Neuronal stem cell (in vitro differentiated cells): Measurements from ENCODE around the gene PDE4B.
"Not testable (repeated sequence)": the region's sequence is repeated elsewhere in the genome, so short reads cannot be mapped to it uniquely, and the experiment has no call there.

Experiments
- DNase-seq: peaks from one replicate; pipeline ENCODE4 v3.0.0-alpha.2; 2013; ENCODE audit warnings: low spot score
- H2AFZ ChIP-seq: one replicate; pipeline ENCODE4 v1.6.1; 2013; ENCODE audit warnings: mild to moderate bottlenecking, low read length, inconsistent platforms
- H2AK5ac ChIP-seq: 2 replicates; pipeline ENCODE4 v1.6.1; 2013; ENCODE audit warnings: low read depth, mild to moderate bottlenecking, inconsistent platforms, low read length, moderate library complexity, mixed read lengths
- H2BK120ac ChIP-seq: 2 replicates; pipeline ENCODE4 v1.6.1; 2013; ENCODE audit warnings: low read depth, mild to moderate bottlenecking, inconsistent platforms, low read length, moderate library complexity, mixed read lengths
- H2BK12ac ChIP-seq: one replicate; pipeline ENCODE4 v1.6.1; 2013; ENCODE audit warnings: low read length, inconsistent platforms
- H2BK15ac ChIP-seq: 2 replicates; pipeline ENCODE4 v1.6.1; 2013; ENCODE audit warnings: mild to moderate bottlenecking, low read length, inconsistent platforms, mixed read lengths
- H2BK5ac ChIP-seq: one replicate; pipeline ENCODE4 v1.6.1; 2013; ENCODE audit warnings: inconsistent platforms, mild to moderate bottlenecking, low read length, moderate library complexity
- H3K14ac ChIP-seq: one replicate; pipeline ENCODE4 v1.6.1; 2013; ENCODE audit warnings: low read length, inconsistent platforms
- H3K18ac ChIP-seq: 2 replicates; pipeline ENCODE4 v1.6.1; 2013; ENCODE audit warnings: low read length, inconsistent platforms
- H3K23ac ChIP-seq: 2 replicates; pipeline ENCODE4 v1.6.1; 2013; ENCODE audit warnings: low read depth, mild to moderate bottlenecking, mixed read lengths, low read length, inconsistent platforms; ENCODE audit not compliant: poor library complexity
- H3K27ac ChIP-seq: replicated peaks from 3 replicates; pipeline ENCODE4 v1.5.1; 2013; ENCODE audit warnings: low read length, inconsistent platforms
- H3K27me3 ChIP-seq, 3 experiments: 2 replicates each; pipeline ENCODE4 v1.6.1; 2013; ENCODE audit warnings: low read length in 3 of 3, mild to moderate bottlenecking in 2 of 3, inconsistent platforms in 1 of 3, low read depth in 1 of 3, mixed read lengths in 1 of 3, moderate library complexity in 1 of 3; ENCODE audit not compliant: control insufficient read depth in 3 of 3, insufficient read depth in 3 of 3
- H3K36me3 ChIP-seq, 2 donors: replicated peaks in 1 of 2; 2 replicates each; pipeline ENCODE4 v1.6.1; 2013; ENCODE audit warnings: low read length in 2 of 2; ENCODE audit not compliant: control insufficient read depth in 2 of 2, insufficient read depth in 2 of 2
- H3K4ac ChIP-seq: 2 replicates; pipeline ENCODE4 v1.6.1; 2013; ENCODE audit warnings: inconsistent platforms, mild to moderate bottlenecking, low read length, moderate library complexity
- H3K4me1 ChIP-seq, 2 donors: 1 replicate in 1 of 2; 2 replicates in 1 of 2; pipeline ENCODE4 v1.6.1; 2013; ENCODE audit warnings: low read length in 2 of 2, low read depth in 1 of 2; ENCODE audit not compliant: control insufficient read depth in 2 of 2, insufficient read depth in 1 of 2
- H3K4me2 ChIP-seq: one replicate; pipeline ENCODE4 v1.6.1; 2013; ENCODE audit warnings: mild to moderate bottlenecking, low read length, inconsistent platforms; ENCODE audit not compliant: insufficient read depth, poor library complexity, severe bottlenecking
- H3K4me3 ChIP-seq, 2 donors: 2 replicates each; pipeline ENCODE4 v1.5.1; 2013; ENCODE audit warnings: low read length in 2 of 2, mild to moderate bottlenecking in 2 of 2, inconsistent platforms in 1 of 2, moderate library complexity in 1 of 2
- H3K79me1 ChIP-seq: one replicate; pipeline ENCODE4 v1.6.1; 2013; ENCODE audit warnings: low read depth, mild to moderate bottlenecking, inconsistent platforms, low read length, moderate library complexity
- H3K9ac ChIP-seq: one replicate; pipeline ENCODE4 v1.6.1; 2013; ENCODE audit warnings: mild to moderate bottlenecking, low read depth, low read length, inconsistent platforms; ENCODE audit not compliant: poor library complexity
- H3K9me3 ChIP-seq, 2 donors: replicated peaks in 1 of 2; 2 replicates each; pipeline versions ENCODE3 to v1.6.1; 2013; ENCODE audit warnings: low read length in 2 of 2, mild to moderate bottlenecking in 2 of 2, inconsistent platforms in 1 of 2, low read depth in 1 of 2, mixed read lengths in 1 of 2, moderate library complexity in 1 of 2; ENCODE audit not compliant: control insufficient read depth in 2 of 2, insufficient read depth in 1 of 2
- H4K8ac ChIP-seq: one replicate; pipeline ENCODE4 v1.6.1; 2013; ENCODE audit warnings: low read depth, mild to moderate bottlenecking, inconsistent platforms, low read length, moderate library complexity
- H4K91ac ChIP-seq: one replicate; pipeline ENCODE4 v1.6.1; 2013; ENCODE audit warnings: low read length, low read depth, mild to moderate bottlenecking, inconsistent platforms; ENCODE audit not compliant: poor library complexity
- WGBS, 2 donors: extraction: QIAGEN DNeasy Blood & Tissue Kit; methylation state at CpG; one replicate each; pipeline ENCODE4 v1.1.7; 2013; ENCODE audit warnings: missing lambda C conversion rate in 2 of 2, mixed read lengths in 1 of 2; ENCODE audit not compliant: insufficient read length in 2 of 2, insufficient replicate concordance in 1 of 2; ENCODE audit errors: extremely low coverage in 2 of 2; 5-methylcytosine and 5-hydroxymethylcytosine counted together

Gene PDE4B

GRCh38 chr1:66132324-66132723 lies 339.6 kb downstream of the PDE4B start:
- H3K36me3 ChIP-seq = no peaks in the 10 kb centered on the region
- no CpG with 5 or more reads among the region's 5 CpGs for WGBS, 2 donors
- H3K4ac ChIP-seq = no peak overlapping the region
- H3K79me1 ChIP-seq = no peaks in the 10 kb centered on the region
- H2AK5ac ChIP-seq = no peak overlapping the region
- no peaks in the 10 kb centered on the region for H3K9me3 ChIP-seq
- no peak overlapping the region for H3K9ac ChIP-seq
- no peak overlapping the region for H2BK12ac ChIP-seq
- H4K91ac ChIP-seq = no peak overlapping the region
- H3K4me1 ChIP-seq = no peaks in the 10 kb centered on the region
- no peak overlapping the region for H3K4me3 ChIP-seq
- H3K18ac ChIP-seq = no peak overlapping the region
- no peak overlapping the region for H2BK120ac ChIP-seq
- H2BK5ac ChIP-seq = no peak overlapping the region
- no peak for DNase-seq
- H2AFZ ChIP-seq = no peak overlapping the region
- no peak overlapping the region for H3K4me2 ChIP-seq
- no peak overlapping the region for H4K8ac ChIP-seq
- H3K27ac ChIP-seq = no peak overlapping the region
- no peak overlapping the region for H3K14ac ChIP-seq
- no peak overlapping the region for H2BK15ac ChIP-seq
- no peaks in the 10 kb centered on the region for H3K27me3 ChIP-seq
- no peak overlapping the region for H3K23ac ChIP-seq

GRCh38 chr1:66134004-66134403 lies 341.3 kb downstream of the PDE4B start:
- no peaks in the 10 kb centered on the region for H3K9me3 ChIP-seq
- no peaks in the 10 kb centered on the region for H3K79me1 ChIP-seq
- H2AFZ ChIP-seq = no peak overlapping the region
- H2BK5ac ChIP-seq = no peak overlapping the region
- no peak overlapping the region for H2BK12ac ChIP-seq
- H3K14ac ChIP-seq = no peak overlapping the region
- H3K4ac ChIP-seq = no peak overlapping the region
- no peaks in the 10 kb centered on the region for H3K4me1 ChIP-seq
- H3K9ac ChIP-seq = no peak overlapping the region
- H2BK15ac ChIP-seq = no peak overlapping the region
- H3K23ac ChIP-seq = no peak overlapping the region
- no peaks in the 10 kb centered on the region for H3K27me3 ChIP-seq
- H3K36me3 ChIP-seq = no peaks in the 10 kb centered on the region
- H3K4me3 ChIP-seq = no peak overlapping the region
- H3K27ac ChIP-seq = no peak overlapping the region
- WGBS, 2 donors = no CpG with 5 or more reads among the region's 1 CpG
- no peak overlapping the region for H4K91ac ChIP-seq
- H2BK120ac ChIP-seq = no peak overlapping the region
- no peak overlapping the region for H4K8ac ChIP-seq
- no peak overlapping the region for H3K18ac ChIP-seq
- no peak overlapping the region for H2AK5ac ChIP-seq
- no peak overlapping the region for H3K4me2 ChIP-seq
- no peak for DNase-seq

GRCh38 chr1:66135161-66135560 lies 342.5 kb downstream of the PDE4B start:
- H3K79me1 ChIP-seq = no peaks in the 10 kb centered on the region
- H3K4me1 ChIP-seq = no peaks in the 10 kb centered on the region

GRCh38 chr1:66136423-66136822 lies 343.7 kb downstream of the PDE4B start:
- H3K27ac ChIP-seq, H4K91ac ChIP-seq, H2BK15ac ChIP-seq, H3K79me1 ChIP-seq, DNase-seq, H3K36me3 ChIP-seq, H2BK120ac ChIP-seq, H3K9me3 ChIP-seq, H2BK5ac ChIP-seq, H3K4ac ChIP-seq, H2BK12ac ChIP-seq, H4K8ac ChIP-seq, H3K18ac ChIP-seq, H3K27me3 ChIP-seq, H3K4me1 ChIP-seq, H2AK5ac ChIP-seq, H3K23ac ChIP-seq, H3K4me3 ChIP-seq, H3K9ac ChIP-seq, H2AFZ ChIP-seq, H3K4me2 ChIP-seq, H3K14ac ChIP-seq: not testable (repeated sequence)
- no CpG with 5 or more reads among the region's 4 CpGs for WGBS, 2 donors

More at GRCh38 chr1:66135161-66135560, 342.5 kb downstream of the PDE4B start:
- H2BK5ac ChIP-seq = no peak overlapping the region
- H3K14ac ChIP-seq = no peak overlapping the region
- no peaks in the 10 kb centered on the region for H3K27me3 ChIP-seq
- no peaks in the 10 kb centered on the region for H3K9me3 ChIP-seq
- H4K91ac ChIP-seq = no peak overlapping the region
- no peak overlapping the region for H2BK120ac ChIP-seq
- no peak overlapping the region for H3K4me3 ChIP-seq
- no peak for DNase-seq
- H3K4ac ChIP-seq = no peak overlapping the region
- H3K27ac ChIP-seq = no peak overlapping the region
- no peak overlapping the region for H3K23ac ChIP-seq
- H2AK5ac ChIP-seq = no peak overlapping the region
- H2BK12ac ChIP-seq = no peak overlapping the region
- H3K4me2 ChIP-seq = no peak overlapping the region
- no peak overlapping the region for H4K8ac ChIP-seq
- no CpG with 5 or more reads among the region's 2 CpGs for WGBS, 2 donors
- no peak overlapping the region for H3K9ac ChIP-seq
- no peaks in the 10 kb centered on the region for H3K36me3 ChIP-seq
- H3K18ac ChIP-seq = no peak overlapping the region
- H2AFZ ChIP-seq = no peak overlapping the region
- H2BK15ac ChIP-seq = no peak overlapping the region
